ENCODE data around the gene NF1.
"Not testable (repeated sequence)": the region's sequence is repeated elsewhere in the genome, so short reads cannot be mapped to it uniquely, and the experiment has no call there.

Gene NF1

GRCh38 chr17:31085563-31085962 is 9.2 kb upstream of the NF1 start:
- DNase-seq = no peak

GRCh38 chr17:31089471-31089870 is 5.3 kb upstream of the NF1 start:
- no peak for DNase-seq

GRCh38 chr17:31090650-31091049 is 4.1 kb upstream of the NF1 start:
- DNase-seq = not testable (repeated sequence)

GRCh38 chr17:31092475-31093064 is 2.2 kb upstream of the NF1 start:
- no peak for DNase-seq

- peak in 1 of 56 donors; percentile 6 for DNase-seq
These were observed 744 bp upstream of the NF1 start for GRCh38 chr17:31093866-31094599.

GRCh38 chr17:31095236-31096105 is 694 bp downstream of the NF1 start:
- DNase-seq = peak in 42 of 56 donors; percentile 2 to 74 (median 45)

- DNase-seq = peak in 6 of 56 donors; percentile 10 to 36 (median 24)
These were observed 1.3 kb downstream of the NF1 start for GRCh38 chr17:31096106-31096436.

- no peak for DNase-seq
These were observed 4.2 kb downstream of the NF1 start for GRCh38 chr17:31099016-31099415.

GRCh38 chr17:31100840-31101459 is 6.2 kb downstream of the NF1 start:
- DNase-seq = no peak

GRCh38 chr17:31101943-31102342 is 7.2 kb downstream of the NF1 start:
- DNase-seq = no peak

GRCh38 chr17:31105991-31106390 is 11.2 kb downstream of the NF1 start:
- no peak for DNase-seq

- DNase-seq = no peak
These were observed 16.4 kb downstream of the NF1 start for GRCh38 chr17:31111183-31111582.

GRCh38 chr17:31112001-31112661 is 17.4 kb downstream of the NF1 start:
- DNase-seq = no peak

- not testable (repeated sequence) for DNase-seq
These were observed 18.6 kb downstream of the NF1 start for GRCh38 chr17:31113368-31113767.

GRCh38 chr17:31113939-31114338 is 19.2 kb downstream of the NF1 start:
- no peak for DNase-seq

- DNase-seq = no peak
These were observed 20.3 kb downstream of the NF1 start for GRCh38 chr17:31114956-31115555.

- DNase-seq = no peak
These were observed 21.4 kb downstream of the NF1 start for GRCh38 chr17:31116167-31116566.

- no peak for DNase-seq
These were observed 28.0 kb downstream of the NF1 start for GRCh38 chr17:31122746-31123145.

GRCh38 chr17:31126318-31126717 is 31.5 kb downstream of the NF1 start:
- DNase-seq = no peak

- no peak for DNase-seq
These were observed 33.5 kb downstream of the NF1 start for GRCh38 chr17:31128241-31128640.

Measured in amygdala (tissue), 56 donors.